GM23338 (cell line): Measurements from ENCODE around the gene TMEM151B. TPM values are rescaled to one million over a fixed set of nuclear protein-coding genes. Genes with fewer than 3 reads are reported as not detected.

Source experiments
- ATAC-seq: fragments of 200-7000 bp; cut with Tn5 transposase; 3 replicates; pipeline ENCODE4 v1.9.1; 2020
- DNase-seq: peaks from one replicate; pipeline ENCODE4 v3.0.0-alpha.2; 2015; ENCODE audit warnings: low spot score
- H2AFZ ChIP-seq: fragments of 200-600 bp; sonication (generic); 2 replicates; pipeline ENCODE4 v1.8.0; 2016; ENCODE audit warnings: antibody characterized with exemption, mild to moderate bottlenecking, moderate library complexity
- H3F3A ChIP-seq: fragments of 200-600 bp; sonication (generic); replicated peaks from 2 replicates; pipeline ENCODE4 v1.8.0; 2017; ENCODE audit warnings: antibody characterized with exemption, mixed run types, low read depth
- H3K27ac ChIP-seq: fragments of 200-600 bp; sonication (generic); 2 replicates; pipeline ENCODE4 v1.6.1; 2016; ENCODE audit warnings: low read depth
- H3K27me3 ChIP-seq: fragments of 200-600 bp; sonication (generic); 2 replicates; pipeline ENCODE4 v1.8.0; 2016; ENCODE audit warnings: mild to moderate bottlenecking, mixed run types, moderate library complexity; ENCODE audit not compliant: insufficient read depth
- H3K36me3 ChIP-seq: fragments of 200-600 bp; sonication (generic); 2 replicates; pipeline ENCODE4 v1.8.0; 2016; ENCODE audit warnings: mild to moderate bottlenecking; ENCODE audit not compliant: insufficient read depth
- H3K4me1 ChIP-seq: fragments of 200-600 bp; sonication (generic); 2 replicates; pipeline ENCODE4 v1.8.0; 2016; ENCODE audit warnings: mild to moderate bottlenecking, moderate library complexity; ENCODE audit not compliant: insufficient read depth
- H3K4me2 ChIP-seq: fragments of 200-600 bp; sonication (generic); 2 replicates; pipeline ENCODE4 v1.7.1; 2017; ENCODE audit warnings: mixed run types
- H3K4me3 ChIP-seq: fragments of 200-600 bp; sonication (generic); 2 replicates; pipeline ENCODE4 v1.6.1; 2016; ENCODE audit warnings: mixed run types
- H3K79me2 ChIP-seq: fragments of 200-600 bp; sonication (generic); replicated peaks from 2 replicates; pipeline ENCODE4 v1.8.0; 2017; ENCODE audit warnings: mild to moderate bottlenecking; ENCODE audit not compliant: insufficient read depth
- H3K9me2 ChIP-seq: fragments of 200-600 bp; sonication (generic); 2 replicates; pipeline ENCODE4 v1.8.0; 2017; ENCODE audit not compliant: insufficient read depth
- H4K20me1 ChIP-seq: fragments of 200-600 bp; sonication (generic); replicated peaks from 2 replicates; pipeline ENCODE4 v1.8.0; 2017; ENCODE audit warnings: mild to moderate bottlenecking; ENCODE audit not compliant: insufficient read depth
- H3K27ac Mint-ChIP-seq: 2 replicates; pipeline ENCODE4 v1.8.0; 2020; ENCODE audit warnings: inconsistent platforms, mild to moderate bottlenecking, moderate library complexity, mixed read lengths
- H3K27me3 Mint-ChIP-seq: 3 replicates; pipeline ENCODE4 v1.8.0; 2022; ENCODE audit warnings: low read depth, mild to moderate bottlenecking, moderate library complexity, mixed read lengths, inconsistent platforms; ENCODE audit not compliant: insufficient read depth, poor library complexity
- H3K36me3 Mint-ChIP-seq: 3 replicates; pipeline ENCODE4 v1.8.0; 2021; ENCODE audit warnings: low read depth, mild to moderate bottlenecking, inconsistent platforms, moderate library complexity, mixed read lengths
- H3K4me1 Mint-ChIP-seq: 3 replicates; pipeline ENCODE4 v1.8.0; 2020; ENCODE audit warnings: mild to moderate bottlenecking, inconsistent platforms, mixed read lengths
- H3K4me3 Mint-ChIP-seq: 3 replicates; pipeline ENCODE4 v1.8.0; 2021; ENCODE audit warnings: moderate library complexity, mild to moderate bottlenecking, inconsistent platforms, mixed read lengths
- H3K9me3 Mint-ChIP-seq: 3 replicates; pipeline ENCODE4 v1.8.0; 2020; ENCODE audit warnings: moderate library complexity, mild to moderate bottlenecking, inconsistent platforms, mixed read lengths
- CTCF ChIP-seq, 2 experiments: fragments of 200-600 bp in 1 of 2; sonication (generic) in 1 of 2; conservative IDR thresholded peaks; 2 replicates each; pipeline versions ENCODE4 v1.5.1 to v1.6.1; 2016 to 2017; ENCODE audit warnings: antibody characterized with exemption in 2 of 2, low read depth in 2 of 2, mild to moderate bottlenecking in 2 of 2, moderate library complexity in 1 of 2
- EZH2 ChIP-seq: fragments of 200-600 bp; sonication (generic); IDR thresholded peaks from one replicate; pipeline ENCODE4 v1.8.0; 2017; ENCODE audit warnings: antibody characterized with exemption, mild to moderate bottlenecking, low read depth; ENCODE audit not compliant: unreplicated experiment
- NANOG ChIP-seq: IDR thresholded peaks from 2 replicates; pipeline ENCODE4 v1.6.1; 2016; ENCODE audit warnings: antibody characterized with exemption, borderline replicate concordance
- POLR2AphosphoS5 ChIP-seq: IDR thresholded peaks from 2 replicates; pipeline ENCODE4 v1.6.1; 2016; ENCODE audit warnings: antibody characterized with exemption, low read depth
- STAT1 ChIP-seq: IDR thresholded peaks from one replicate; pipeline ENCODE4 v1.6.1; 2016; ENCODE audit warnings: antibody characterized with exemption; ENCODE audit not compliant: unreplicated experiment
- ZNF114 ChIP-seq: fragments of 250-450 bp; sonication (Bioruptor Pico); IDR thresholded peaks from 2 replicates; pipeline ENCODE4 v1.5.0; 2020; ENCODE audit warnings: mild to moderate bottlenecking, moderate library complexity
- polyA plus RNA-seq: library from polyadenylated mRNA; unstranded; fragments of >200 nt; fragmentation: Nextera tagmentation; extraction: Ambion mirVana; gene quantifications from 2 replicates; pipeline ENCODE4 v1.2.1, GENCODE V29; 2016
- total RNA-seq: library from RNA; depleted of rRNA; stranded (reverse); fragments of >200 nt; shearing (Covaris generic); gene quantifications from 2 replicates; pipeline ENCODE4 v1.2.3, GENCODE V29; 2014

TMEM151B gene
- total and polyA plus RNA-seq, 2 experiments from 2014 or later = 0.91 to 14.6 TPM

GRCh38 chr6:44220913-44221290 lies 49.3 kb upstream of the TMEM151B start (continued):
- TF ChIP-seq CTCF (conservative IDR thresholded peaks at IDR 0.05; ENCODE audit: low read depth in 2 of 2) (no peak), NANOG (no peak), ZNF114 (CRISPR knock-in tag) (no peak)

- Histone ChIP-seq H3K4me2 (peak overlapping the region; percentile 66; the same call in 1 of the 2 replicates), H3K4me1 (peaks cover 65% of the 10 kb centered on the region), H3F3A (peaks cover 45% of the 10 kb centered on the region), H3K27ac (no peak overlapping the region), H2AFZ (no peak overlapping the region), H3K79me2 (peaks cover 29% of the 10 kb centered on the region), H4K20me1 (peaks cover 23% of the 10 kb centered on the region), H3K27me3 (no peaks in the 10 kb centered on the region), H3K4me3 (no peak overlapping the region), H3K36me3 (no peaks in the 10 kb centered on the region), H3K9me2 (no peaks in the 10 kb centered on the region)
- peak; percentile 62 to 77 for TF ChIP-seq CTCF (conservative IDR thresholded peaks at IDR 0.05; ENCODE audit: low read depth in 2 of 2)
- no peak for TF ChIP-seq POLR2AphosphoS5
- TF ChIP-seq STAT1 = no peak
- H3K27me3 Mint-ChIP-seq = peaks cover 35% of the 10 kb centered on the region
- peaks cover 13% of the 10 kb centered on the region; the same call in 2 of the 3 replicates for H3K36me3 Mint-ChIP-seq
- peaks cover 72% of the 10 kb centered on the region for H3K4me1 Mint-ChIP-seq
- peak overlapping the region; percentile 74 for H3K27ac Mint-ChIP-seq
- peak; percentile 81 for DNase-seq
- no peaks in the 10 kb centered on the region for H3K9me3 Mint-ChIP-seq
- ATAC-seq = peak; percentile 2
- 0 out of 3 replicates have a peak overlapping the region, but pooled peaks have one; percentile 1 for H3K4me3 Mint-ChIP-seq
These were observed 48.8 kb upstream of the TMEM151B start for GRCh38 chr6:44221291-44221960.

- Histone ChIP-seq H3F3A (peaks cover 45% of the 10 kb centered on the region), H3K27ac (no peak overlapping the region), H4K20me1 (peaks cover 28% of the 10 kb centered on the region), H3K9me2 (no peaks in the 10 kb centered on the region), H3K4me3 (no peak overlapping the region), H3K27me3 (no peaks in the 10 kb centered on the region), H3K4me2 (peak overlapping the region; percentile 98), H3K36me3 (no peaks in the 10 kb centered on the region), H2AFZ (no peak overlapping the region), H3K79me2 (peaks cover 35% of the 10 kb centered on the region), H3K4me1 (peaks cover 65% of the 10 kb centered on the region)
- peaks cover 13% of the 10 kb centered on the region; the same call in 2 of the 3 replicates for H3K36me3 Mint-ChIP-seq
- ATAC-seq = no peak
- no peak for DNase-seq
- H3K4me1 Mint-ChIP-seq = peaks cover 72% of the 10 kb centered on the region
- peaks cover 34% of the 10 kb centered on the region for H3K27me3 Mint-ChIP-seq
- H3K27ac Mint-ChIP-seq = peak overlapping the region; percentile 74
- no peaks in the 10 kb centered on the region for H3K9me3 Mint-ChIP-seq
- H3K4me3 Mint-ChIP-seq = 0 out of 3 replicates have a peak overlapping the region, but pooled peaks have one; percentile 94
- TF ChIP-seq EZH2 (no peak), CTCF (conservative IDR thresholded peaks at IDR 0.05; ENCODE audit: low read depth in 2 of 2) (no peak), POLR2AphosphoS5 (no peak)
These were observed 48.3 kb upstream of the TMEM151B start for GRCh38 chr6:44221961-44222335.
